Upper lobe of left lung (tissue), 6 donors: Measurements from ENCODE around the gene PPM1L. TPM values are rescaled to one million over a fixed set of nuclear protein-coding genes. Genes with fewer than 3 reads are reported as not detected.

Experiments used
- ATAC-seq, 2 donors: fragments of 200-7000 bp; cut with Tn5 transposase; one replicate each; pipeline ENCODE4 v1.9.1; 2022; ENCODE audit warnings: mild to moderate bottlenecking in 2 of 2, moderate library complexity in 2 of 2; ENCODE audit not compliant: low FRiP score in 2 of 2
- DNase-seq, 2 donors: peaks; one replicate each; pipeline ENCODE4 v3.0.0-alpha.2; 2019 to 2020
- H3K27ac ChIP-seq, 4 donors: fragments of 200-600 bp; sonication (generic); one replicate each; pipeline ENCODE4 v1.5.1; 2016 to 2019
- H3K27me3 ChIP-seq, 4 donors: fragments of 200-600 bp; sonication (generic); one replicate each; pipeline ENCODE4 v1.5.1; 2017 to 2019
- H3K36me3 ChIP-seq, 4 donors: fragments of 200-600 bp; sonication (generic); one replicate each; pipeline ENCODE4 v1.5.1; 2016 to 2019
- H3K4me1 ChIP-seq, 4 donors: fragments of 200-600 bp; sonication (generic); one replicate each; pipeline ENCODE4 v1.5.1; 2018 to 2019
- H3K4me3 ChIP-seq, 4 donors: fragments of 200-600 bp; sonication (generic); one replicate each; pipeline ENCODE4 v1.5.1; 2017 to 2019; ENCODE audit warnings: mild to moderate bottlenecking in 2 of 4, moderate library complexity in 1 of 4
- H3K9me3 ChIP-seq, 4 donors: fragments of 200-600 bp; sonication (generic); one replicate each; pipeline ENCODE4 v1.5.1; 2018 to 2019
- CTCF ChIP-seq, 6 experiments: fragments of 450-650 bp in 4 of 6; fragments of 200-600 bp in 2 of 6; sonication (generic) in 2 of 6; IDR thresholded peaks; one replicate each; pipeline ENCODE4 v1.5.1; 2016 to 2019; ENCODE audit warnings: antibody characterized with exemption in 6 of 6
- EP300 ChIP-seq, 4 donors: sonication (generic); formaldehyde crosslinking; IDR thresholded peaks; one replicate each; pipeline ENCODE4 v1.5.1; 2017; ENCODE audit warnings: antibody characterized with exemption in 4 of 4, control low read depth in 2 of 4
- POLR2A ChIP-seq, 4 donors: fragments of 450-650 bp; IDR thresholded peaks; one replicate each; pipeline ENCODE4 v1.5.1; 2016 to 2017; ENCODE audit warnings: antibody characterized with exemption in 4 of 4, mild to moderate bottlenecking in 2 of 4
- POLR2AphosphoS5 ChIP-seq, 2 donors: sonication (generic); formaldehyde crosslinking; IDR thresholded peaks; one replicate each; pipeline ENCODE4 v1.5.1; 2017; ENCODE audit warnings: antibody characterized with exemption in 2 of 2
- WGBS, 2 donors: methylation state at CpG; one replicate each; pipeline ENCODE4 v1.1.5; 2017 to 2018; 5-methylcytosine and 5-hydroxymethylcytosine counted together
- total RNA-seq, 6 donors: library from RNA; depleted of rRNA in 4 of 6; stranded (reverse); fragments of >200 nt in 4 of 6; gene quantifications; one replicate each; pipeline versions ENCODE4 v1.1.0 to v1.2.1, GENCODE V29; 2016 to 2021
- donor health status: DM: no; HTN: no; CAD: no; lungs with moderate emphysema.
- donor health status: DM: no; HTN: yes; CAD: no; lungs with severe emphysema.

The PPM1L gene
- total RNA-seq, 6 donors from 2014 or later = 11.3 to 26.8 (median 18.7) TPM

- Histone ChIP-seq H3K9me3 (no peaks in the 10 kb centered on the region), H3K4me1 (no peaks in the 10 kb centered on the region), H3K27ac (no peak overlapping the region), H3K27me3 (no peaks in the 10 kb centered on the region), H3K4me3 (no peak overlapping the region), H3K36me3 (no peaks in the 10 kb centered on the region)
- DNase-seq (no peak), ATAC-seq (no peak)
- TF ChIP-seq CTCF (IDR thresholded peaks at IDR 0.05) = no peak
- TF ChIP-seq POLR2A (IDR thresholded peaks at IDR 0.05) = no peak
- 38 to 57% methylated on average over 1 of the region's 1 CpG for WGBS, 2 donors
Observed at GRCh38 chr3:160860346-160860745, 104.3 kb downstream of the PPM1L start.

- 42 to 48% methylated on average over 2 of the region's 2 CpGs for WGBS, 2 donors
- Histone ChIP-seq H3K27ac (no peak overlapping the region), H3K9me3 (no peaks in the 10 kb centered on the region), H3K4me1 (no peaks in the 10 kb centered on the region), H3K4me3 (no peak overlapping the region), H3K36me3 (no peaks in the 10 kb centered on the region), H3K27me3 (no peaks in the 10 kb centered on the region)
- DNase-seq (peak in 1 of 2 donors; percentile 20), ATAC-seq (peak; percentile 19 to 65)
- TF ChIP-seq CTCF (IDR thresholded peaks at IDR 0.05) (no peak), POLR2AphosphoS5 (IDR thresholded peaks at IDR 0.05) (peak in 1 of 2 donors; percentile 27)
Observed at GRCh38 chr3:160869825-160870224, 113.8 kb downstream of the PPM1L start.

GRCh38 chr3:160870327-160870726 is 114.3 kb downstream of the PPM1L start:
- 58 to 62% methylated on average over 4 of the region's 4 CpGs for WGBS, 2 donors
- Histone ChIP-seq H3K36me3 (no peaks in the 10 kb centered on the region), H3K9me3 (no peaks in the 10 kb centered on the region), H3K27ac (no peak overlapping the region), H3K27me3 (no peaks in the 10 kb centered on the region), H3K4me1 (no peaks in the 10 kb centered on the region), H3K4me3 (no peak overlapping the region)
- no peak for ATAC-seq
- DNase-seq = no peak
- TF ChIP-seq POLR2A (IDR thresholded peaks at IDR 0.05) (no peak), POLR2AphosphoS5 (IDR thresholded peaks at IDR 0.05) (no peak), CTCF (IDR thresholded peaks at IDR 0.05) (no peak), EP300 (IDR thresholded peaks at IDR 0.05) (no peak)

- Histone ChIP-seq H3K36me3 (no peaks in the 10 kb centered on the region), H3K9me3 (no peaks in the 10 kb centered on the region), H3K27ac (no peak overlapping the region), H3K4me3 (no peak overlapping the region), H3K27me3 (no peaks in the 10 kb centered on the region), H3K4me1 (no peaks in the 10 kb centered on the region)
- ATAC-seq (no peak), DNase-seq (no peak)
- TF ChIP-seq POLR2A (IDR thresholded peaks at IDR 0.05) (no peak), CTCF (IDR thresholded peaks at IDR 0.05) (no peak), POLR2AphosphoS5 (IDR thresholded peaks at IDR 0.05) (no peak), EP300 (IDR thresholded peaks at IDR 0.05) (no peak)
Observed at GRCh38 chr3:160874736-160875135, 118.7 kb downstream of the PPM1L start.

GRCh38 chr3:160876643-160877042 is 120.6 kb downstream of the PPM1L start:
- no peak for DNase-seq
- WGBS, 2 donors = 39 to 56% methylated on average over 2 of the region's 2 CpGs
- H3K9me3 ChIP-seq = no peaks in the 10 kb centered on the region
- H3K4me3 ChIP-seq = no peak overlapping the region
- no peak for TF ChIP-seq EP300 (IDR thresholded peaks at IDR 0.05)
- no peak for TF ChIP-seq POLR2A (IDR thresholded peaks at IDR 0.05)
- TF ChIP-seq CTCF (IDR thresholded peaks at IDR 0.05) = no peak
- no peak for TF ChIP-seq POLR2AphosphoS5 (IDR thresholded peaks at IDR 0.05)
- no peaks in the 10 kb centered on the region for H3K36me3 ChIP-seq
- ATAC-seq = no peak
- no peak overlapping the region for H3K27ac ChIP-seq
- no peaks in the 10 kb centered on the region for H3K4me1 ChIP-seq
- no peaks in the 10 kb centered on the region for H3K27me3 ChIP-seq
